NCI-H446 (cell line): ENCODE data around the gene LRRC27.

Experiments
- DNase-seq, 2 experiments: peaks; one replicate each; lab custom pipeline; 2025; lab: John Stamatoyannopoulos, UW

Gene LRRC27

DNA sequence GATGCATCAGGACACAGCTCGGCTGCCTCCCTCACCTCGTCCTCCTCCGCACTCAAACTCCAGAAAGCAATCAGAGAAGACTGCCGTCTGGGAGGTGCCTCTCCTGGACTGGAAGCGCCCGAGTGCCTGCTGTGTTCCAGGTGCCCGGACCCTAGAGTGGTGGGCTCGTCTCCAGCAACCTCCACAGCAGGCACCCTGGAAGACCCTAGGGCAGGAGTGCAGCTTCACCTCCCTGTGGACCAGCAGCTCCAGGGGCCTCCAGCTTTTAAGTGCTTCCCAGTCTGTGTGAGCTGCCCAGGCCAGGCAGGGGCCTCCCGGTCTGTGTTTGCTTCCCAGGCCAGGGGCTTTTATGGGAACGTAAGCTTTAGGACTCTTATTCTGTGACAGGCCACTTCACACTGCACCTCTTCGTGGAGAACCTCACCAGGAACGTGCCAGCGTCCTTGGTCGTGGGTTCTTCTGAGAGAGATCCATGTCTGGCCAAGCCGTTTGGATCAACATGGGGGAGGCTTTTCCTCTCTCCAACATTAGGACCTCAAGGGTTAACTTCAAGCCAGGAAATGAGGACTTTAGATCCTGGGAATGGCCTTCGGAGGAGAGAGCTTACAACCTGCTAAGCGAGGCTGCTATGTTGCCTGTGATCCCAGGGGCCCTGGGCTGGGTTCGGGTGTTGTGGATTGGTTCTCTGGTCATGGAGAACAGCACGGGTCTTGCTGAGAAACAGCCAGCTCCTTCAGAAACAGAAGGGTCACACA lies 59.1 kb downstream of the LRRC27 start:
- DNase-seq = no peak

DNA sequence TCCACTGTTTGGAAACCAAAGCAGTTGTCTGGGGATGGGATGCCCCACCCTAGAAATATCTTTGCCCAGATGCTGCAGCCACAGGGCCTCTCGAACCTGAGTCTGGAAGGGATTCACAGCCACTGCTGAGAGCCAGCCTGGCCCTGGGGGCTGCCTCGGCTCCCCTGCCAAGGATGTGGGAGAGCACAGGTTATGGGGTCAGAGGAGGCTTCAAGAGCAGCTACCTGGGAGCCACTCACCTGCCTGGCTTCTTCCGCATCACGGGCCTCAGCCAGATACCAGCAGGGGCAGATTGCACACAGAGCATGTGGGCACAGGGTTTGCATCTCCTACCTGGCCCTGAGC lies 59.7 kb downstream of the LRRC27 start:
- no peak for DNase-seq

DNA sequence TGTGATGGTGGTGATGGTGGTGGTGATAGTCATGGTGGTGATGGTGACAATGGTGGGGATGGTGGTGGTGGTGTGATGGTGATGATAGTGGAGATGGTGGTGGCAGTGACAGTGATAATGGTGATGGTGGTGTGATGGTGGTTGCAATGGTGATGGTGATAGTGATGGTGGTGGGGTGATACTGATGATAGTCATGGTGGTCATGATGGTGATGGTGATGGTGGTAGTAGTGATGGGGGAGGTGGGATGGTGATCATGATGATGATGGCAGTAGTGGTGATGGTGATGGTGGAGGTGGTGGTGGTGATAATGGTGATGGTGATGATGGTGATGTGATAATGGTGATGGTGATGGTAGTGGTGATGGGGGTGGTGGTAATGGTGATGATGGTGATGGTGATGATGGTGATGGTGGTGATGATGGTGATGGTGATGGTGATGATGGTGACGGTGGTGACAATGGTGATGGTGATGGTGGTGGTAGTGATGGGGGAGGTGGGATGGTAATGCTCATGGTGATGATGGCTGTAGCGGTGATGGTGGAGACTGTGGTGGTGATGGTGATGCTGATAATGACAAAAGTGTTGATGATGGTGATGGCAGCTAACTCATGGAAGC lies 60.3 kb downstream of the LRRC27 start:
- no peak for DNase-seq

DNA sequence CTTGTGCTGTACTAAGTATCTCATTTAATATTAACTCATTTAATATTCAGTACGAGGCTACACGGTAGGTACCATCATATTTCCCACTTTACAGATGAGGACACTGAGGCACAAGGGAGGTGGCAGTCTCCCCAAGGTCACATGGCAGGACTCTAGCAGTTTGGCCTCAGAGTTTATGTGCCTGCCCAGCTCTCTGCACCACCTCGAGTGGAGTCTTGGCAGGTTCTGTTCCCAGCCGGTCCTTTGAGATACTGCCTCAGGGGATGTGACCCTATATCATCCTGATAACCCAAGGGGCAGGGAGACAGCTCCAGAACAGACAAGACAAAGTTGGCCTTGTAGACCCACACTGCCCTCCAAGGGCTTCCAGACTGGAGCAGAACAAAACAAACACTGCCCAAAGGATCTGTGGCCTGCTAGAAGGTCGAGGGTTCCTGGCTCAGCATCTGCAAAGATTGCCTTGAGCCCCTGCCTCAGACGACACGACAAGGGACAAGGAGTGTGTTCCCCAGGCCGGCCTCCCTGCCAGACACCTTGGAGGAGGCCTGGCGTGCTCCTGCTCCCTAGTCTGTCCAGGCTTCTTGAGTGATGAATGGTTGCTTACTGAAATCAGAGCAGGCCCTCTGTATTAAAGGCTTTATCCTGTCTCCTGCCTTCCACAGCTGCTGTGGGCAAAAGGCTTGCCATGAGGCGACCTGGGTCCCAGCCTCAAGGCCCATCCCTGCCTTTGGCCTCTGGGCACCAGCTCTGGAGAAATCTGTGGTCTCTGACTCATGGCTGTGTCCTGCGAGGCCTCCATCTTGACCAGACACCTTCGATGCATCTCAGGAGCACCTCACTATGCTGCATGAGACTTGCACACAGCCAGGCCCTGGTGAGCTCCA lies 61.1 kb downstream of the LRRC27 start:
- no peak for DNase-seq

DNA sequence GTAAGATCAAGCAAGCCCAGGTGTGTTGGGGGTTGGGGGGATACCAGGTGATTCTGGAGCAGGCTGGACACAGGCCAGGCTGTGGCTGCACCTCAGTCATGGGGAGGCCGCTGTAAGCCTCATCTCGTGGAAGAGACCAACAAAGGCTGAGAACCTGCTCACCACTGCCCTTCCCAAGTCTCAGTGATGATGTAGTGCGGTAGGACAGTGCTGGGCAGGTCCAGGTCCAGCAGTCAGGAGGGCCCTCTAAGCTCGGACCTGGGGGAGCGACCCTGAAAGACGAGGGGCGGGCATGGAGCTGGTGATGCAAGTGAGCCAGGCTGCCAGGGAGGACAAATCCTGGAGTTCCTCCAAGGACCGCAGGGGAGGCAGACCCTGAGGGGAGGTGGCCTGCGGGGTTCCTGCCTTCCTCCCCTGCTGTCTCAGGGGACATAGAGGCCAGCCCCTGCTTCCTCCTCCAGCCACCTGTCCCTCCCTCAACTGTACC lies 61.7 kb downstream of the LRRC27 start:
- no peak for DNase-seq

DNA sequence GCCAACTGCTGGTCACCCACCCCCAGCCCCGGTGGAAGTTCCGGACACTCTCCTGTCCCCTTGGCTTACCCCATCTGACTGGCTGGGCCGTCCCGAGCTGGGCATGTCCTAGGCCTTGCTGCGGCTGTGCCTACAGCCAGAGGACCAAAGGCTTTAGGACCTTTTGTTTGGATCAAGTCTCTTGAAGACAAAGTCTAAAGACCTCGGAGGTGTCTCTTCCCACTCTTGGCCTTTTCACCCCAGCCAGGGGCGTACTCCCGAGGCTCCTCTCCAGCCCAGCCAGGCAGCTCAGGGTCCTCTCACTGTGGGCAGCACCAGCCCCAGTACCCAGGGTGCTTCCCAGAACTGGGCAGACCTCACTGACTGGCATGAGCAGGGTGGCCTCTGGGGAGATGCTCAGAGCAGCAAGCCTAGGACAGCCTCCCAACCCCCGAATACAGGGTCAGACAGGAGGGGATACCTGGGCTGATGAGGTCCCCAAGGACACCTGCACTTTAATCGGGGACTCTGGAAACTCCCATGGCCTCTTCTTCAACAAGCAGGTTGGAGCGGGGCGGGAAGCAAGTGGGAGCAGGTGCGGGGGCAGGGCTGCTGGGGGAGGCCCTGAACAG lies 62.3 kb downstream of the LRRC27 start:
- no peak for DNase-seq

DNA sequence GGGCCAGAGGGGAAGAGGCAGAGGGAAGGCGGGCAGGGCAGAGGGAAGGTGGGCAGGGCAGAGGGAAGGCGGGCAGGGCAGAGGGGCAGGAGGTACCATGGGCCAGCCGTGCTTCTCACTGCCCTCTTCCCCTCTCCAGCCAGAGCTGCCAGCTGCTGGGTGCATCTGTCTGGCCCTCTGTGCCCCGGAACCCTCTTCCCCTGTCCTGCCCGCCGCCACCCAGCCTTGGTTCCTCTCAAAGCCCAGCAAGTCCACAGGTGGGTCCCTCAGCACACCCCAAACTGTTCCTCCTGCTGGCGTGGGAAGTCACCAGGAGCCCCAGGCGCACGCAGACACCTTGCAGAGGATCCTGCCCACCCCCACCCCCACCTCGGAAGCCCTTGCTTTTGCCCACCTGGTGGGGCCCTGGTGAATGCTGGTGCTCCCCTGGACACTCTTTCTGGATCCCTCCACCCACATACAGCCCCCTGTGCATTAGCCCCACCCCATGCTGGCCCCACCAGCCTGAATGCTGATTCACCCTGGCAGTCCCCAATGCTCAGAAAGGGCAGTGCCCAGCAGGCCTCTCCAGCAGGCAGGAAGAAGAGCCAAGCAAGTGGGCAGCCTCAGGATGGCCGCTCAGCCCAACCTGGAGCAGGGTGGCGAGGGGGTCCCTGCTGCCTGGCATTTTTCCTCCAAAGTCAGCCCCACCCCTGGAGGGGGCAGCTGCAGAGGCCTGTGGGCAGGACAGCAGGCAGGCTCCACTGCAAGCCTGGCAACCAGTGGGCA lies 63.1 kb downstream of the LRRC27 start:
- no peak for DNase-seq

DNA sequence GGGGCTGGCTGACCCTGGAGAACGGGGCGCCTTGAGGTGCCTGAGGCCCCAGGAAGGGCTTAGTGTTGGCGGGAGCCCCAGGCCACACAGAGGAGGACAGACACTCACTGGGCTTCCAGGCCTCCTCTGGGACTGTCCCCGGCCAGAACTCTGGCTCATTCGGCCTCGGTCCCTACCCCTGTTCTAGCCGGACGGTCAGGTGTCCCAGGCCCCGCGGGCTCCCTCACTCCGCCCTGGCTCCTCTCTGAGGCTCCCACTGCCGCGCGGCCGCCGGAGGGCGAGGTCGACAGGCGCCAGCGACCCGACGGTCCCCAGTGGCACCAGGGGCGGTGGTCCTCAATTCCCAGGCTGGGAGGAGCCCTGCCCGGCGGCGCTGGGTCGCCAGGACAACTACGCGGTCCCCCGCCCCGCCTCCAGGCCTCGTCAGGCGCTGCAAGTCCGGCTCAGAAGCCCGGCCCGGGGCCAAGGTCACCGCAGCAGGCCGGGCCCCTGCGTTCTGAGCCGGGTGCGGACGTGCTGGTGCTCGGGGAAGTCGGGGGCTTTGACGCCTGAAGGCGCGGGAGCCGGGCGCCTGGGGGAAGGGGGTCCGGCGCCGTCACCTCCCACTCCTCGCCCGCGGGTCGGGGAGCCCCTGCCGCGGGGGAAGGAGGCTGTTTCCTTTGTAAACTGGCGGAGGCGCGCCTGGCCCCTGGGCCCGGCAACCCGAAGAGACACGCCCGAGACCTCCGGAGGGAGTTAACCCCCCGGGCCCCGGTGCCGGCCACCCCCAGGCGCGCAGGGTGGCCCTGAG lies 63.9 kb downstream of the LRRC27 start:
- no peak for DNase-seq

DNA sequence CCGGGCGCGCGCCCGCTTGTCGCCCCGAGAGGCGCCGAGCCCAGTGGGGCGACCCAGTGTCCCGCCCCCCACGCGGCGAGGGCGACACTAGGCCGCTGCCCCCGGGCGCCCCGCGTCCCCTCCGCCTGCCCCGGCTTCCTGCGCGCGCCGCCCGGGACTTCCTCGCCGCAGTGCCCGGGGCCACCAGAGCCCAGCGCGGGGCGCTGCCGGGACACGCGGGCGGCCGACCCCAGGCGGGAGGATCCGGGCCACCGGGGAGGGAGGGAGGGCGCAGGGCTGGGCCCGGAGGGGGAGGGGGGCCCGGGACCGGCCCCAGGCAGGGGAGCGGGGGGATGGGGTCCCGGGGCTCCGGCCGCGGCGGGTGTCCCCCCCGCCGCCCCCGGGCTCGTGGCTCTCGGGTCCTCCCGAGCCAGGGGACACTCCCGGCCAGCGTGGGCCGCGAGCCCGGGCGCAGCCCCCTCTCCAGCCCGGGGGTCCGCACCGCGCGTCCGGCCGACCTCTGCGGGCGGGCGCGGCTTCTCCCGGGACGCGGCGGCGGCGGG lies 64.6 kb downstream of the LRRC27 start:
- DNase-seq = no peak

DNA sequence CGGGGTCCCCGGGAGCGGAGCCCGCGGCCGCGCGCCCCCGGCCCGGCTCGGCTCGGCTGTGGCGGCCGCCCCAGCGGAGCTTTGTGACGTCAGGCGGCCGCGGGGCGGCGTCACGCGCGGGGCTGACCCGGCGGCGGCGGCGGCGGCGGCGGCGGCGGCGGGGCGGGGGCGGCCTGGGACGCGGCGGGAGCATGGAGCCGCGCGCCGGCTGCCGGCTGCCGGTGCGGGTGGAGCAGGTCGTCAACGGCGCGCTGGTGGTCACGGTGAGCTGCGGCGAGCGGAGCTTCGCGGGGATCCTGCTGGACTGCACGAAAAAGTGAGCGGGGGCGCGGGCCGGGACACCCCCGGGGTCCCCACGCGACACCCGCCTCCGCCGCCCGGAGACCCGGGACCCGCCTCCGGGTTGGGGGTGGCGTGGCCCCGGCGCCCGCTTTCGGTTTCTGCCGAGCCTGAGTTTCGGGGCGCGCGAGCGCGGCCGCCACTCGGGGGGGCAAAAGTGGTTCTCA lies 65.1 kb downstream of the LRRC27 start, which contains the start of gene PWWP2B:
Gene PWWP2B, plus strand, starts transcription at position 165 of the 506 bp plus-strand sequence. Its CDS starts 27 bp downstream, at position 192.
- no peak for DNase-seq

DNA sequence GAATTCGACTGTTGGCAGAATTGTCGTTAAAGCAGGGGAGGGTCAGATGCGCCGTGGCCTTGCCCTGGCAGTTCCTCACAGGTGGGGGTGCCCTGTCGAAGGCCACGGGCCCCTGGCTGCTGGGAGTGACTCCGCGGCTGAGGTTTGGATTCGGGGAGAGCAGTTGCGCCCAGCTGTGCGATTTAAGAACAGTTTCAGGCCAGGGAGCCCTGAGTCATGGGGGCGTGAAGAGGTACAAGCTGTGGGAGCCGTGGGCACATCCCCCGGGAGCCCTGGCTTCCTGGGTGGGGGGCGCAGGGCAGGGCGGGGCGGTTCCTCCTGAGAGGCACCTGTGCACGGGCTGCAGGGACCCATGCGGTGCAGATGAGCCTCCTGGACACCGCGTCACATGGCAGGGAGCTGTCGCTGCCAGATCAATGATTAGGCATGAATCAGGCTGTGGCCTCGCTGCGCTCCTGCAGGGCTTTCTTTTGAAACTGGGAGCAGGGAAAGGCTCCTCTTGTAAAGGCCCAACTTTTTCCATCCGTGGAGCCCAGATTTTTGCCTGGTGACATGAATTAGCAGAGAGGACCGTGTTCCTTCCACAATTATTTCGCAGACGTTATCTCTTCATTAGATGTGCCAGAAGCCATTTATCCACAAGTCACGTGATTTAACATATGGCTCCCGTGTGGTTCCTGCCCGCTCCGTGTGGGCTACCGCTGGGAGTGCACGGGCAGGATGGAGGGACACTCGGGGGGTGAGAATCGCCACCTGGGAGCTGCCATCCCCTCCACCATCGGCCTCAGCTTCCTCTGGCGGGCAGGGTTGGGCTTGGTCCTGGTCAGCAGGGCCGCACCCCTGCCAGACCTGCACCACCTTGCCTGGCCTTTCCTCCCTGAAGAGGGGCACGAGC lies 65.9 kb downstream of the LRRC27 start:
- no peak for DNase-seq

DNA sequence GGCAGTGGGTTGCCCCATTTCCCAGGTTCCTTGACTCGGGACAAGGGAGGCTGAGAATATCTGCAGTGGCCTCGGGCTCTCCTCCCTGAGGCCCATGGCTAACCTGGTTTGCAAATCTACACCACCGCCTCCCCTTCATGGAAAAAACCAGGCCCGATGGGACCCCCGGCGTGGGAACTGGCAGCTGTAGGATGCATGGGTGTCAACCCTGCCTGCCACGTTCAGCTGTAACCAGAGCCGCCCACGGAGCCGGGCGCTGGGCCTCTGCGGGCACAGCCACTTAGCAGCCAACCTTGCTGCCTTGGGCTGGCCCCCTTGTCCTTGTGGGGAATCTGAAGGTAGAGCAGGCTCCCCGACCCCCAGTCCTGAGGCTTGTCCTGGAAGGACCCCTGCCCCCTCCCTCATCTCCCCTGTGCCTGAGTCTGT lies 66.6 kb downstream of the LRRC27 start:
- DNase-seq = no peak

DNA sequence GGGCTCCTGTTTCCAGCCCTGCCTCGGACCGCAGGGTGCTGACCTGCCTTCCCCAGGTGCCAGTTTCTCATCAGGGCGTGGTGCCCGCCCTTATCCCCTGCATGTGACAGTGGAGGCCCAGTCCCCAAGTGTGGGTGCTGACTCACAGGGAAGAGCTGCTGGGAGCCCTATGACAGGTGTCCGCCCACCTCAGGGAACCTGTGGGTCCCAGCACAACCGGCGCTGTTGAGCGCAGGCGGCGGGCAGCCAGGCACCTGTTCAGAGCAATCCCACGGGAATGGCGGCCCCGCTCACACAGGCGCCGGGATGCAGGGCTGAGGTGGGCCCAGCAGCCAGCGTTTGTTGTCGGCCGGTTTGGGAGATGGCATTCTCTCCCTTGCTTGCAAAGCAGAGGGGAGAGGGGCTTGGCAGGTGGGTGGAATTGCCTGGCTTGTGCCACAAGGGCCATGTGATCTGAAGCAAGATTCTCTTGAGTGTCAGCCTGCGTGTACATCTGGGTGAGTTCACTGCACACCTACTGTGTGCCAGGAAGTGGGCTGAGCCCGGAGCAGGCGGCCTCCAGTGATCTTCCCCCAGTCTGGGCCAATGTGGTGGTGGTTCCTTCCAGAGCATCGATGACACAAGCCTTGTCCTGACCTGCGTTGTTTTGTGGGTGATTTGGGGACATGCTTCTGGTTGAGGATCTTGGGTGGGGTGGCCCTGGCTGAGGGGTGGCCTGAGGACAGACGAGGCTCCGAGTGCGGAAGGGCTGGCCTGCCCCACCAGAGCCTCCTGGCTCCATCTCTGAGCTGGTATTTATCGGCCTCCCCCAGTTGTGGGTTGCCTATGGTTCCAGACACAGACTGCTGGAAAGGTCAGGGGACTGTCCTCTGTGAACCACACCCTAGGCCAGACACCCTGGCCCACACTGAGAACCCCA lies 67.4 kb downstream of the LRRC27 start:
- no peak for DNase-seq

DNA sequence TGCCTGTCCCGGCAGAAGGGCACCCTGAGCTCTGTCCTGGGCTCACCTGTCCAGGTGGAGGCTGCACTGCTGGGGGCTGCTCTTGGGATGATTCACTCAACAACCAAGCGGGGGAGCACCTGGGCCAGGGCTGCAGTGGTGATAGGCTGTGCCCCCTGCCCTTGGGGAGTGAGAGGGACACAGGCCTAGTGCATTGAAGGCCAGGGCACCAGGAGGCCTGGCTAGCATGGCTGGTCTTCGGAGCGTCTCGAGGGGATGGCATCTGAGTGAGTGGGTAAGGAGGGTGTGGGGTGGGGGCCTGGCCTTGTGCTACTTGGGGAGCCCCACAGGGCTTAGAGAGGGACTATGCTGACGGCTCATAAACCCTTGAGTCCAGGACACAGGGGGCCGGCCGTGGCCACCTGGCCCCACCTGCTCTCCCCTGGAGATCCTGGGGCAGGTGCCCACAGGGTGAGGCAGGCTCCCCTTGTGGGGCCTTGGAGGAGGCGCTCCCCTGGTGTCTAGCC lies 68.1 kb downstream of the LRRC27 start:
- no peak for DNase-seq

DNA sequence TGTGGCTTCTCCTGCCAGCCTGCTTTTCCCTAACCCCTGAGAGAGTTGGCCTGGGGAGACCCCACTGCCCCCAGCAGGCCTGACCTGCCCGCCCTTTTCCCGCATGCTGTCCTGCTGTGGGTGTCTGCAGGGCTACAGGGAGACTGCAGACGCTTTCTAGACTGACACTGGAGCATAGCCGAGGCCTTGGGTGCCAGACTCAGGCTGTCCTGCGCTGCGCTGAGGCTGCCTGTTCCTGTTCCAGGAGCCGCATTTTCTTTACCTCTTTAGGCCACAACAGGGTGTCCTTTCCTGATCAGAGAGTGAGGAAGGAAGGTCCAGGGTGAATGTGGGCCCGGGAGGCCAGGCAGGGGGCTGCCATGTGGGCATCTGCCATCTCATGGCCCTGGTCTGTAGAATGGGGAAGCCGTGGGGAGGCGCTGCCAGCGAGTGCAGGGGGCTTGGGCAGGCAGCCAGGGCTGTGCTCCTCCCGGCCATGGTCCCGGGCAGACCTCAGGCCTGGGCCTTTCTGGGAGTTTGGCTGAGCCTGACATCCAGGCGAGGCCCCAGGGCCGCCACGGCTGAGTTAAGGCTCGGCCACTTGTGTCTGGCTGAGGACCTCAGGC lies 68.7 kb downstream of the LRRC27 start:
- no peak for DNase-seq

DNA sequence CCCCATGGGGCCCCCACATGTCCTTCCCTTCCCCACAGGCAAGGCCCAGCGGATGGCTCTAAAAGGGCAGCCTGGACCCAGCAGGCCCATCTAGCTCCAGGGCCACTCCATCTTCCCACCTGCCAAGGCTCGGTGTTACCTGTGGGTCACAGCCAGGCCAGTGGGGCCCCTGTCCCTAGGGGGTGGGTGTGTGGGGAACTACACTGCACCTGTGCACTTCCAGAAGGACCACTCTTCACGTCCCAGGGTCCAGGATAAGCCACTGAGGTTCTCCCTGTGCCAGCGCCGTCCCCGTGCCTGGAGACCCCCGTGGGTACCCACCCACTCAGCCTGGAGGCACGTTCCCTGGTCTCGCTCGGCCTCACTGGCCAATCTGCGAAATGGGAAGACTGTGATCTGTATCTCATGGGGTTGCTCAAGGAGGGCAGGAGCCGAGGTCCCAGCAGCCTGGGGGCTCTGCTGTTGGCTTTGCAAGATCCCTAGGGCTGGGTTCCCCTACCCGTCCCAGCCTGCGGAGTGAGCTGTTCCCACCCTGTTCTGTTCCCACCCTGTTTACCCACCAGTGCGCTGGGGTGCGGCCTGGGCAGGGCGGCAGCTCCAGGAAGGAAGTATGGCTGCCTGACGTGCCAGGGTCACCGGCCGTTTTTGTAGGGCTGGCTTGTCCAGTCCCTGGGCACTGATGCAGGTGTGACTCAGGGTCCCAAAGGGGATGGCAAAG lies 69.6 kb downstream of the LRRC27 start:
- DNase-seq = no peak

DNA sequence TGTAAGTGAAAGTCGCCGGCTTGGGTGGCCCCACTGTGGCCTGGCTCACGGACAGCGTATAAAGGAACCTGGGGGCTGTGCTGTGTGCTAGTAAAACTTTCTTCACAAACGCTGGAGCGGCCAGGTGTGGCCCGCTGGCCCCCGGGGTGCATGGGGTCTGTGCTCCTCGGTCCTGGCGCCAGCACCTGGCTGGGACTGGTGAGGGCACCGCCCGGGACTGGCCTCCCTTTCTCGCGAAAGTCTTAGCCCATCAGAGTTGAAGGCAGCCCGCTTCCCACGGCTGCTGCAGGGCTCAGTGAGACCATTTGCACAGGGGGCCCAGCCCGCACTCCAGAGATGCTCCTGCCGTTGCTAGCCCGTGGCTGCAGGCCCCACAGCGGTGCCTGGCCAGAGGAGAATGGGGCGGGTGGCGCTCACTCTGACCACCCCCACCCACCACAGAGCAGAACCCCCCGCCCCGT lies 70.8 kb downstream of the LRRC27 start:
- DNase-seq = no peak
